H1 (cell line): Measurements from ENCODE around the gene KRTAP19-2.

Source experiments
- CEBPB ChIP-seq: IDR thresholded peaks from 2 replicates; pipeline ENCODE4 v1.6.1; 2012; ENCODE audit warnings: low read depth, low read length
- NRF1 ChIP-seq: IDR thresholded peaks from 2 replicates; pipeline ENCODE4 v1.6.1; 2011; ENCODE audit warnings: mild to moderate bottlenecking, low read depth, low read length, improper control_type of control experiment
- POLR2A ChIP-seq, 2 experiments: IDR thresholded peaks; 1 replicate in 1 of 2; 2 replicates in 1 of 2; pipeline ENCODE4 v1.6.1; 2011; ENCODE audit warnings: low read depth in 2 of 2, low read length in 2 of 2, mild to moderate bottlenecking in 2 of 2; ENCODE audit errors: control extremely low read depth in 1 of 2
- RAD21 ChIP-seq, 2 experiments: IDR thresholded peaks in 1 of 2; conservative IDR thresholded peaks in 1 of 2; 2 replicates each; pipeline ENCODE4 v1.6.1; 2011; ENCODE audit warnings: low read depth in 2 of 2, low read length in 2 of 2, improper control_type of control experiment in 1 of 2, inconsistent platforms in 1 of 2, mild to moderate bottlenecking in 1 of 2, moderate library complexity in 1 of 2
- TF ChIP-seq, protein P1 (sequence below): IDR thresholded peaks from 2 replicates; pipeline ENCODE4 v1.6.1; 2012; ENCODE audit warnings: inconsistent platforms

DNA sequence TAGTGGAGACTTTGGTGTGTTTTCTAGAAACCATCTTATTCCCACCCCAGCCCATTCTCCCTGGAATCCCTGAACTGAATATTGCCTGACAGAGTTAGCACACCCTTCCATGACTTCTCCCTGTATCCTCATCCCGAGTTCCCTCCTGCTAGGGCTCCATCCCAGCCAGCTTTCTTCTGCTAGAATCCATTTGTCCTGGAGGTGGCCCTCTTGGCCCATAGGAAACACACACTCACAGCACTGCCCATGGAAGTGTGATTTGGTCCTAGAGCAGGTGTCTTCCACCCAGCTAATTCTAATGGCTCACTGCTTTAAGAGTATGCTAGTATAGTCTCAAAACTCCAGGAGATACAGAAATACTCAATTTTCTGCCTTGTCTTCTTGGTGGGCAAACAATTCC is 43.0 kb downstream of the KRTAP19-2 start:
- no peak for TF ChIP-seq CEBPB
- peak; percentile 58 to 71 for TF ChIP-seq RAD21 (IDR thresholded peaks at IDR 0.05 in 1 of 2, conservative IDR thresholded peaks at IDR 0.05 in 1 of 2; ENCODE audit: low read depth in 2 of 2, low read length in 2 of 2)
- TF ChIP-seq POLR2A (IDR thresholded peaks at IDR 0.05; ENCODE audit: control extremely low read depth in 1 of 2, low read depth in 2 of 2, low read length in 2 of 2): no peak
- TF ChIP-seq NRF1: no peak
- TF ChIP-seq, protein P1, sequence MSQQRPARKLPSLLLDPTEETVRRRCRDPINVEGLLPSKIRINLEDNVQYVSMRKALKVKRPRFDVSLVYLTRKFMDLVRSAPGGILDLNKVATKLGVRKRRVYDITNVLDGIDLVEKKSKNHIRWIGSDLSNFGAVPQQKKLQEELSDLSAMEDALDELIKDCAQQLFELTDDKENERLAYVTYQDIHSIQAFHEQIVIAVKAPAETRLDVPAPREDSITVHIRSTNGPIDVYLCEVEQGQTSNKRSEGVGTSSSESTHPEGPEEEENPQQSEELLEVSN: no peak
